Kidney epithelial cell (primary cell): ENCODE results near the gene OBP2B. TPM values are rescaled to one million over a fixed set of nuclear protein-coding genes. Genes with fewer than 3 reads are reported as not detected.

ENCODE experiments used
- DNase-seq: peaks from one replicate; pipeline ENCODE4 v3.0.0-alpha.2; 2010; ENCODE audit warnings: low read depth
- H3K27me3 ChIP-seq: 2 replicates; pipeline ENCODE4 v1.6.0; 2011; ENCODE audit warnings: low read length; ENCODE audit not compliant: control insufficient read depth, insufficient read depth
- H3K36me3 ChIP-seq: 2 replicates; pipeline ENCODE4 v1.5.1; 2011; ENCODE audit warnings: low read length; ENCODE audit not compliant: control insufficient read depth, insufficient read depth
- H3K4me3 ChIP-seq: 2 replicates; pipeline ENCODE4 v1.5.1; 2011; ENCODE audit warnings: low read depth, mild to moderate bottlenecking, control low read depth, low read length
- total RNA-seq: library from RNA; depleted of rRNA; stranded (reverse); fragments of >200 nt; gene quantifications from 2 replicates; pipeline ENCODE4 v1.2.3, GENCODE V29; 2015
- TF ChIP-seq, protein P1 (sequence below): IDR thresholded peaks from 2 replicates; pipeline ENCODE4 v1.5.1; 2011; ENCODE audit warnings: mild to moderate bottlenecking, moderate library complexity, low read length, control low read depth, inconsistent platforms; ENCODE audit not compliant: insufficient read depth, poor library complexity, severe bottlenecking

The OBP2B gene
- total RNA-seq, 1 donor from 2014 or later: not detected

DNA sequence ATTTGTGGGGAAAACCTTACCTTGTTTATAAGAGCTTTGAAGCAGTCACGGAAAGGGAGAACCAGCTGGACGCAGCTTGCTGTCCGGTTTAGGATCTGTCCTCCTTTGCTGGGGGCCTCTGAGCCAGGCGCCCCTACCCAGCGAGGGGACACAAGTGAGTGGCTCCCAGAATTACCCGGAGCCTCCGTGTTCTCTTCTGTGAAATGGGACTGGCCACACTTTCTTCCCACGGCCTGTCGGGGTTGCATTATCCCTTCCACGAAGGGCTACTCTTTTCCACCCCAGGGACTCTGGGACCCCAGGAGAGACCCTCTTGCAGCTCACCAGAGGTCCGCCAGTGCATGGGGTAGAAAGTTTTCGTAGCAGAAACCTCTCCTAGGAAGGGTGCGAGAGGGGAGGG, 44.9 kb downstream of the OBP2B start:
- DNase-seq: no peak
- TF ChIP-seq, protein P1, sequence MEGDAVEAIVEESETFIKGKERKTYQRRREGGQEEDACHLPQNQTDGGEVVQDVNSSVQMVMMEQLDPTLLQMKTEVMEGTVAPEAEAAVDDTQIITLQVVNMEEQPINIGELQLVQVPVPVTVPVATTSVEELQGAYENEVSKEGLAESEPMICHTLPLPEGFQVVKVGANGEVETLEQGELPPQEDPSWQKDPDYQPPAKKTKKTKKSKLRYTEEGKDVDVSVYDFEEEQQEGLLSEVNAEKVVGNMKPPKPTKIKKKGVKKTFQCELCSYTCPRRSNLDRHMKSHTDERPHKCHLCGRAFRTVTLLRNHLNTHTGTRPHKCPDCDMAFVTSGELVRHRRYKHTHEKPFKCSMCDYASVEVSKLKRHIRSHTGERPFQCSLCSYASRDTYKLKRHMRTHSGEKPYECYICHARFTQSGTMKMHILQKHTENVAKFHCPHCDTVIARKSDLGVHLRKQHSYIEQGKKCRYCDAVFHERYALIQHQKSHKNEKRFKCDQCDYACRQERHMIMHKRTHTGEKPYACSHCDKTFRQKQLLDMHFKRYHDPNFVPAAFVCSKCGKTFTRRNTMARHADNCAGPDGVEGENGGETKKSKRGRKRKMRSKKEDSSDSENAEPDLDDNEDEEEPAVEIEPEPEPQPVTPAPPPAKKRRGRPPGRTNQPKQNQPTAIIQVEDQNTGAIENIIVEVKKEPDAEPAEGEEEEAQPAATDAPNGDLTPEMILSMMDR: no peak
- H3K4me3 ChIP-seq: peak overlapping the region; percentile 53
- H3K27me3 ChIP-seq: peaks cover 4% of the 10 kb centered on the region
- H3K36me3 ChIP-seq: no peaks in the 10 kb centered on the region

DNA sequence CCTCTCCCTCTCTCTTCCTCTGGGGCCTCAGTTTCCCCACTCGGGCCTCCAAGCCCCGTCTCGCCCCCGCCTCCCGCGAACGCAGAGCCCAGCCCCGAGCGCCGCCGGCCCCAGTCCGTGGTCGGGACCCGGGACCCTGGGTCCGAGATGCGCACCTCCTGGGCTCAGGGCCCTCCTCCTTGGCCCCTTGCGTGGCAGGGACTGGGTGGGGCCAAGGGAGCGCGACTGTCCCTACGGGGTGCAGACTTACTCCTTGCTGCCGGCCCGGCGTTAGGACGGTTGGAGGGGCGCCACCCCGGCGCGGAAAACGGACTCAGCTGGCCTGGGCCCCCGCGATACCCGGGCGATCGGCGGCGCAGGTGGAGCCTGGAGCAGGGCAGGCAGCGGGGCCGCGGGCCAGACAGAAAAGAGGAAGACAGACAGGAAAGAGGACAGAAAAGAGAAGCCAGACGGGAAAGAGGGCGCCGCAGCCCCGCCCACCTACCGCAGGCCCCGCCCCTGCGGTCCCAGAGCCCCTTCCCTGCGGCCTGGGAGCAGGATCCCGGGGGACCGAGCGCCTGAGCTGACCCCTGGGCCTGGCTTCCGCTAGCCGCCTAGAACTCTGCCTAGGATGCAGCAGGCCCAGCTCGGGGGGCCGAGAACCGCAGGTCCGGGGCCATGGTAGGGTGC, 45.4 kb downstream of the OBP2B start, which contains the start of gene GBGT1:
Gene GBGT1, minus strand, starts transcription at position 411 of the 669 bp plus-strand sequence. CDS start 1,502 bp downstream, outside the sequence.
- TF ChIP-seq, protein P1: no peak
- Histone ChIP-seq H3K27me3 (peaks cover 4% of the 10 kb centered on the region), H3K36me3 (no peaks in the 10 kb centered on the region), H3K4me3 (peak within 1 kb of the TSS; percentile 53)
- no peak for DNase-seq

DNA sequence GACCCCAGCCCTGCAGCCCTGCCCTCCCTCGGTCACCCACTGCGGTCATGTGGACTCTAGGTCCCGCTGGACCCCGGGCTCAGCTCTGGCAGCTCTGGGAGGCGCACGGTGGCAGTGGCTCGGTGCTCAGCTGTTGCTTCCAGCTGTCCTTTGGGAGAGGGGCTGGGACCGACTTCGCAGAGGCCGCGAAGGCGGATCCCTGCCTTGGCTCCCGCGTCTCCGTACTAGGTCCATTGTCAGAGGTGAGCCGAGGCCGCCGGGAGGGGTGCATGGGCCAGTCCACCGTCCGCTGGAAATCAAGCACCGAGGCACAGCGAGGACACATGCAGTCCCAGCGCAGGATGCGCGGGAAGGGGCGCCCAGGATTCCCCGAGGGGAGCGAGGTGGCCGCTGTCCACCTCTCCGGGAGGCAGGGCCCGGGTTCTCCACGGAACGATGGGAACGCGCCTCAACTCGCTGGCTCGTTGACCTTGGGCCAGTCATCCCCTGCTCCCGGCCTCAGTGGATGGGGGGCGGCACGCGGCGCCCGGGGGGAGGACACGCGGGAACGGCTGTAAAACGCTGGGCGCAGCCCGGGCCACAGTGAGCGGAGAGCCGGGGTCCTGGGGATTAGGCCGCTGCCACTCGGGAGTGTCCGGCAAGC, 46.1 kb downstream of the OBP2B start:
- peaks cover 4% of the 10 kb centered on the region for H3K27me3 ChIP-seq
- TF ChIP-seq, protein P1: no peak
- H3K36me3 ChIP-seq: no peaks in the 10 kb centered on the region
- peak overlapping the region; percentile 53 for H3K4me3 ChIP-seq
- DNase-seq: no peak

DNA sequence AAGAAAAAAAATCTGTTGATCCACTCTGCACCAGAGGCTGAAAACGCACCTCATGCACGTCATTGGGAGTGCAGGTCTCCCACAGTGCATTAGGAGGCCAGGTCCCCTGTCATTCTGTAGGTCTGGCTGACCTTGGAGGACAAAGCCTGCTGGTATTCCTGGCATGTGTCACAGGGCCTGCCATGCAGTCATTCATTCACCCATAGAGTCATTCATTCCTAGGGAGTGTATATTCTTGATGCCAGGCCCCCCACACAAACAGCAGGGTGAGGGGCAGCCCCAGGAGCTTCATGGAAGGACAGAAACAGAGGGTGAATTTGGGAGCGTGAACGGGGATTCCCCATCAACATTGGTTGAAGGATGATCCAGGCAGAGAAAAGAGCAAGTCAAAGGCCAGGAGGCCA, 47.5 kb downstream of the OBP2B start:
- TF ChIP-seq, protein P1: no peak
- H3K36me3 ChIP-seq: no peaks in the 10 kb centered on the region
- H3K4me3 ChIP-seq: no peak overlapping the region
- no peak for DNase-seq
- peaks cover 4% of the 10 kb centered on the region for H3K27me3 ChIP-seq

DNA sequence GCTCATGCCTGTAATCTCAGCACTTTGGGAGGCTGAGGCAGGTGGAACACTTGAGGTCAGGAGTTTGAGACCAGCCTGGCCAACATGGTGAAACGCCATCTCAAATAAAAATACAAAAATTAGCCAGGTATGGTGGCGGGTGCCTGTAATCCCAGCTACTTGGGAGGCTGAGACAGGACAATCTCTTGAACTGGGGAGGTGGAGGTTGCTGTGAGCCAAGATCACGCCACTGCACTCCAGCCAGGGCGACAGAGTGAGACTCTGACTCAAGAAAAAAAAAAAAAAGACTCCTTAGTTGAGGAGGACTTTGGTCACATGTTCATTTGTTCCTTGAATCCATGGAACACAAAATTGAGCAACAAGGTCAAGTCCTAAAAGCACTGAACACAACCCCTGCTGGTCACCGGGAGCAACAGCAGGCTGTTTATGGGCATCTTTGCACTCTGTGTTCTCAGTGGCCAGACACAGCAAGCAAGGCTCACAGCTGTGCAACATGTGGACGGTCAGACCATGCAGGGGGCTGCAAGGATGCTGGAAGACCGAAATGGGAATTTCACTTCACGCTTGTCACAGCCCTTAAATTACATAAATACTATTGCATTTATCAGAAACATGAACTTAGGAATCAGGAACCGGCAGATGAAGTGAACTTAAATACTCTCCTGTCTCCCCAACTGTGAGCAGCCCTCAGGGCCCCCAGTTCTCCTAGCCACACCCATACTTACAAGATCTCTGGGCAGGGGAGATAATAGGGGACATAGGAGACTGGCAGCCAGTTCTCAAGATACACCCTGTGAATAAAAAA, 48.1 kb downstream of the OBP2B start:
- Histone ChIP-seq H3K36me3 (no peaks in the 10 kb centered on the region), H3K27me3 (peaks cover 4% of the 10 kb centered on the region), H3K4me3 (no peak overlapping the region)
- DNase-seq: no peak
- TF ChIP-seq, protein P1: peak; percentile 66
